Colon (tissue), 2 donors: ENCODE results near the gene BNIP5.
"Not testable (repeated sequence)": the region's sequence is repeated elsewhere in the genome, so short reads cannot be mapped to it uniquely, and the experiment has no call there.

Experiments used
- FAIRE-seq: peaks from 2 replicates; lab custom pipeline; 2012; peaks lifted over from hg19 to GRCh38; lab: Jason Lieb, UNC
- donor health status: control.
- donor health status: control.

BNIP5 gene

GRCh38 chr6:36340618-36341454 is 4.1 kb upstream of the BNIP5 start:
- no peak for FAIRE-seq

- no peak for FAIRE-seq
Observed at GRCh38 chr6:36340306-36340617, 3.6 kb upstream of the BNIP5 start.

- FAIRE-seq, result no peak
Observed at GRCh38 chr6:36339146-36339545, 2.5 kb upstream of the BNIP5 start.

GRCh38 chr6:36338223-36338622 is 1.5 kb upstream of the BNIP5 start:
- not testable (repeated sequence) for FAIRE-seq

GRCh38 chr6:36337814-36338213 is 1.1 kb upstream of the BNIP5 start:
- no peak for FAIRE-seq

- no peak for FAIRE-seq
Observed at GRCh38 chr6:36336208-36336710, 429 bp downstream of the BNIP5 start.

GRCh38 chr6:36335465-36336207 is 1.1 kb downstream of the BNIP5 start:
- no peak for FAIRE-seq

- FAIRE-seq, result no peak
Observed at GRCh38 chr6:36334832-36335459, 1.7 kb downstream of the BNIP5 start.

GRCh38 chr6:36333931-36334725 is 2.6 kb downstream of the BNIP5 start:
- FAIRE-seq, result no peak

GRCh38 chr6:36333171-36333895 is 3.4 kb downstream of the BNIP5 start:
- no peak for FAIRE-seq

- no peak for FAIRE-seq
Observed at GRCh38 chr6:36331381-36331780, 5.3 kb downstream of the BNIP5 start.

- FAIRE-seq, result no peak
Observed at GRCh38 chr6:36330366-36330765, 6.3 kb downstream of the BNIP5 start.

GRCh38 chr6:36329798-36330291 is 6.8 kb downstream of the BNIP5 start:
- FAIRE-seq, result no peak

GRCh38 chr6:36328600-36328999 is 8.1 kb downstream of the BNIP5 start:
- no peak for FAIRE-seq

- FAIRE-seq, result no peak
Observed at GRCh38 chr6:36327919-36328236, 8.8 kb downstream of the BNIP5 start.

- no peak for FAIRE-seq
Observed at GRCh38 chr6:36327226-36327918, 9.3 kb downstream of the BNIP5 start.

- FAIRE-seq, result no peak
Observed at GRCh38 chr6:36326356-36326995, 10.2 kb downstream of the BNIP5 start.

GRCh38 chr6:36324715-36325114 is 12.0 kb downstream of the BNIP5 start:
- no peak for FAIRE-seq

GRCh38 chr6:36324191-36324590 is 12.5 kb downstream of the BNIP5 start:
- no peak for FAIRE-seq

GRCh38 chr6:36323062-36323461 is 13.6 kb downstream of the BNIP5 start:
- FAIRE-seq, result no peak
